DND-41 (cell line): ENCODE results near the gene BRF1.

Experiments used
- ATAC-seq: fragments of 200-7000 bp; cut with Tn5 transposase; 3 replicates; pipeline ENCODE4 v1.9.1; 2021; ENCODE audit warnings: low read depth; ENCODE audit not compliant: insufficient read depth
- DNase-seq: peaks from one replicate; pipeline ENCODE4 v3.0.0-alpha.2; 2020
- H2AFZ ChIP-seq: 2 replicates; pipeline ENCODE4 v1.6.0; 2012; ENCODE audit warnings: low read depth, low read length
- H3K27ac ChIP-seq: 2 replicates; pipeline ENCODE4 v1.5.1; 2012; ENCODE audit warnings: low read length, inconsistent platforms
- H3K27me3 ChIP-seq: fragments of 200-600 bp; sonication (generic); 2 replicates; pipeline ENCODE4 v1.6.0; 2012; ENCODE audit warnings: low read length, mild to moderate bottlenecking, inconsistent platforms; ENCODE audit not compliant: insufficient read depth, poor library complexity
- H3K36me3 ChIP-seq: 2 replicates; pipeline ENCODE4 v1.5.1; 2012; ENCODE audit warnings: low read length, inconsistent platforms; ENCODE audit not compliant: insufficient read depth
- H3K4me1 ChIP-seq: 2 replicates; pipeline ENCODE4 v1.5.1; 2012; ENCODE audit warnings: mild to moderate bottlenecking, low read length; ENCODE audit not compliant: insufficient read depth
- H3K4me2 ChIP-seq: 2 replicates; pipeline ENCODE4 v1.6.0; 2012; ENCODE audit warnings: mild to moderate bottlenecking, moderate library complexity, low read length, inconsistent platforms; ENCODE audit not compliant: insufficient read depth
- H3K4me3 ChIP-seq, 2 experiments: fragments of 200-600 bp in 1 of 2; shearing (Covaris generic) in 1 of 2; 2 replicates each; pipeline ENCODE4 v1.5.1; 2012 to 2016; ENCODE audit warnings: inconsistent platforms in 2 of 2, low read length in 2 of 2, mild to moderate bottlenecking in 2 of 2, low read depth in 1 of 2, moderate library complexity in 1 of 2
- H3K79me2 ChIP-seq: 2 replicates; pipeline ENCODE4 v1.6.0; 2012; ENCODE audit warnings: low read length, inconsistent platforms; ENCODE audit not compliant: insufficient read depth
- H3K9ac ChIP-seq: 2 replicates; pipeline ENCODE4 v1.6.0; 2012; ENCODE audit warnings: low read depth, mild to moderate bottlenecking, inconsistent platforms, low read length, moderate library complexity
- H3K9me3 ChIP-seq: 2 replicates; pipeline ENCODE4 v1.5.1; 2012; ENCODE audit warnings: low read length, moderate library complexity, mild to moderate bottlenecking, inconsistent platforms; ENCODE audit not compliant: insufficient read depth, severe bottlenecking
- H4K20me1 ChIP-seq: 2 replicates; pipeline ENCODE4 v1.6.0; 2012; ENCODE audit warnings: low read length; ENCODE audit not compliant: insufficient read depth
- EZH2 ChIP-seq: IDR thresholded peaks from 3 replicates; pipeline ENCODE4 v1.6.1; 2012; ENCODE audit warnings: borderline replicate concordance, low read depth, mild to moderate bottlenecking, moderate library complexity, low read length, inconsistent platforms; ENCODE audit not compliant: severe bottlenecking
- TF ChIP-seq, protein P1 (sequence below): IDR thresholded peaks from 2 replicates; pipeline ENCODE4 v1.5.1; 2012; ENCODE audit warnings: borderline replicate concordance, low read length, moderate library complexity, mild to moderate bottlenecking; ENCODE audit not compliant: poor library complexity, severe bottlenecking; ENCODE audit errors: extremely low read depth

BRF1 gene

DNA sequence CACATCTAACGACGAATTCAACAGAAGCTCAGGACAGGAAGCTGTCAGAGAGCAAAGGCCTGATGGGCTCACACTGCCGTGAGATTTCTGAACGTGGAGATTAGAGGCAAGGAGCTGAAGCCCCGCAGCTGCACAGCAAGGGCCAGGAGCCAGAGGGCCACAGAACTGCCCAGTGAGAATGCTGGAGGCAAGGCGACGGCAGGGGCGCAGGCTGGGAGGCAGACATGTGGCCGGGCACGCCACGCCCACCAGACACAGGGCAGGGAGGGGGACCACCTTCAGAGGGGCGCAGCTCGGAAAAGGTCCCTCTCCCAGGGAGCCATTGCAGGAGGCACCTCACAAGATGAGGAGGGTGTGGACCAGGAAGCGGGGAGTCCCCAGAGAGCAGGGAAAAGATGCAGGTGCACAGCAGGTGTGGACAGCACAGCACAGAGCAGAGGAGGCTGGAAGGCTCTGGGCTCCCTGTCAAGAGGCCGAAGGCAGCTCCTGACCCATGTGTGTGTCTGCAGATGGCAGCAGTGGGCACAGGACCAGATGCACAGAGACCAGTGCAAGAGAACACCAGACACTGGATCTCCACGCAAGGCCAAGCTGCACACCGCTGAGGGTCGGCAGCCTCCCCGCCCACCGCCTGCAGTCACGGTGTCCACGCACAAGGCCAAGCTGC lies 29.4 kb downstream of the BRF1 start:
- H3K79me2 ChIP-seq: peaks cover 50% of the 10 kb centered on the region
- no peaks in the 10 kb centered on the region for H3K4me1 ChIP-seq
- H3K27ac ChIP-seq: no peak overlapping the region; the same call in 1 of the 2 replicates
- no peak overlapping the region for H3K9ac ChIP-seq
- peaks cover 63% of the 10 kb centered on the region for H4K20me1 ChIP-seq
- DNase-seq (no peak), ATAC-seq (no peak)
- no peak overlapping the region for H3K4me2 ChIP-seq
- H3K36me3 ChIP-seq: peaks cover 20% of the 10 kb centered on the region
- TF ChIP-seq EZH2: no peak
- TF ChIP-seq, protein P1, sequence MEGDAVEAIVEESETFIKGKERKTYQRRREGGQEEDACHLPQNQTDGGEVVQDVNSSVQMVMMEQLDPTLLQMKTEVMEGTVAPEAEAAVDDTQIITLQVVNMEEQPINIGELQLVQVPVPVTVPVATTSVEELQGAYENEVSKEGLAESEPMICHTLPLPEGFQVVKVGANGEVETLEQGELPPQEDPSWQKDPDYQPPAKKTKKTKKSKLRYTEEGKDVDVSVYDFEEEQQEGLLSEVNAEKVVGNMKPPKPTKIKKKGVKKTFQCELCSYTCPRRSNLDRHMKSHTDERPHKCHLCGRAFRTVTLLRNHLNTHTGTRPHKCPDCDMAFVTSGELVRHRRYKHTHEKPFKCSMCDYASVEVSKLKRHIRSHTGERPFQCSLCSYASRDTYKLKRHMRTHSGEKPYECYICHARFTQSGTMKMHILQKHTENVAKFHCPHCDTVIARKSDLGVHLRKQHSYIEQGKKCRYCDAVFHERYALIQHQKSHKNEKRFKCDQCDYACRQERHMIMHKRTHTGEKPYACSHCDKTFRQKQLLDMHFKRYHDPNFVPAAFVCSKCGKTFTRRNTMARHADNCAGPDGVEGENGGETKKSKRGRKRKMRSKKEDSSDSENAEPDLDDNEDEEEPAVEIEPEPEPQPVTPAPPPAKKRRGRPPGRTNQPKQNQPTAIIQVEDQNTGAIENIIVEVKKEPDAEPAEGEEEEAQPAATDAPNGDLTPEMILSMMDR: no peak
- H3K27me3 ChIP-seq: no peaks in the 10 kb centered on the region
- no peak overlapping the region for H3K4me3 ChIP-seq
- no peaks in the 10 kb centered on the region for H3K9me3 ChIP-seq
- H2AFZ ChIP-seq: no peak overlapping the region

DNA sequence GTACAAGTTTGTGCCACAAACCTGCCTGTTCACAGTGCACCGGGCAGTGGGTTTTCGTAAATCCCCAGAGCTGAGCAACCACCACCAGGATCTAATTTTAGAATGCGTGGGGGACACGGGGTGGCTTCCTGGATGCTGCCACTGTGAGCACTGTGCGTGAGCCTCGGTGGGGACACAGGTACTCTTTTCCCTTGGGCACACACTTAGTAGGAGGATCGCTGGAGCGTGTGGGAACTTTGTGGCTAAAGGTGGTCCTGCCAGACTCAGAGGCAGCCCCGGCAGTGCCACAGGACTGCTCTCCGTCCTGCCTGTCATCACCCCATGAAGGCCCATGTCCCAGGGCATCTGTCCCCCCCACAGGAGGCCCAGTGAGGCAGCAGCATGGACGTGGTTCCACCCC lies 31.4 kb downstream of the BRF1 start:
- Histone ChIP-seq H3K9ac (no peak overlapping the region), H3K4me1 (no peaks in the 10 kb centered on the region), H3K4me3 (no peak overlapping the region), H2AFZ (no peak overlapping the region), H3K36me3 (peaks cover 23% of the 10 kb centered on the region), H3K79me2 (peaks cover 37% of the 10 kb centered on the region), H3K9me3 (no peaks in the 10 kb centered on the region), H3K27me3 (no peaks in the 10 kb centered on the region), H3K27ac (no peak overlapping the region), H4K20me1 (peaks cover 50% of the 10 kb centered on the region), H3K4me2 (no peak overlapping the region)
- no peak for DNase-seq
- ATAC-seq: no peak
- TF ChIP-seq, protein P1: no peak
- TF ChIP-seq EZH2: no peak

DNA sequence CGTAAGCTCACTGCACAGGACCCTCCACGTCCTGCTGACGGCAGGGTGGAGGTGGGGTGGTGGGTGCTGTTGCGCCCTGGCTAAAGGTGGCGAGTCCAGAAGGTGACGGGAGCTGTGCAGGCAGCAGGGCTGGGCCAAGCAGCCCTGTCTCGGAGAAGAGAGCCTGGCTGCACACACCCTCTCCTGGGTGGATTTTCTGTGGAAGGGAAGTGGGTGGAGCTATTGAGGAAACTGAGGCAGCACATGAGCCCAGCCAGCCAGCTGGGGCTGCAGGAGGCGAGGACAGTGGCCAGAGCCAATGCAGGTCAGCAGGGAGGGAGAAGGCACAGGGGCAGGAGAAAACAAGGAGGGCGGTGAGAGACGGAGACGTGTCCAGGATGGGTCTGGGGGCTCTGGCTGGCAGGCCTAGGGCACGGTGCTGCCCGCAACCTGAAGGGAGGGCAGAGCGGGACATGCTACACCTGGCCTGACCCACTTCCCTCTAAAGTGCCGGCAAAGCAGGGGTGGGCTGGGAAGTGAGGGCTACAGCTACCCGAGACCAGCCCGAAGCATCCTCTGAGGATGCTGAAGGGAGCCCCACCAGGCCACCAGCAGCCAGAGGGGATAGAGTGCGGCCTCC lies 32.0 kb downstream of the BRF1 start:
- H3K9ac ChIP-seq: no peak overlapping the region
- no peak overlapping the region for H3K4me2 ChIP-seq
- TF ChIP-seq, protein P1: no peak
- TF ChIP-seq EZH2: no peak
- no peak overlapping the region for H2AFZ ChIP-seq
- peaks cover 48% of the 10 kb centered on the region for H4K20me1 ChIP-seq
- no peaks in the 10 kb centered on the region for H3K4me1 ChIP-seq
- ATAC-seq (no peak), DNase-seq (no peak)
- no peaks in the 10 kb centered on the region for H3K9me3 ChIP-seq
- H3K27ac ChIP-seq: no peak overlapping the region
- H3K36me3 ChIP-seq: peaks cover 23% of the 10 kb centered on the region
- H3K27me3 ChIP-seq: no peaks in the 10 kb centered on the region
- H3K4me3 ChIP-seq: no peak overlapping the region
- H3K79me2 ChIP-seq: peaks cover 36% of the 10 kb centered on the region
